CD4-positive, alpha-beta T cell treated with Interleukin-21 for 1 hour (primary cell): Measurements from ENCODE around the gene ZFP62.
A peak's percentile ranks its signal among the peaks of the same experiment; 100 is the strongest.

Experiments
- DNase-seq: peaks from one replicate; pipeline ENCODE4 v3.0.0-alpha.2; 2020

ZFP62 gene

GRCh38 chr5:180866985-180867384 is 5.9 kb upstream of the ZFP62 start:
- no peak for DNase-seq

DNA sequence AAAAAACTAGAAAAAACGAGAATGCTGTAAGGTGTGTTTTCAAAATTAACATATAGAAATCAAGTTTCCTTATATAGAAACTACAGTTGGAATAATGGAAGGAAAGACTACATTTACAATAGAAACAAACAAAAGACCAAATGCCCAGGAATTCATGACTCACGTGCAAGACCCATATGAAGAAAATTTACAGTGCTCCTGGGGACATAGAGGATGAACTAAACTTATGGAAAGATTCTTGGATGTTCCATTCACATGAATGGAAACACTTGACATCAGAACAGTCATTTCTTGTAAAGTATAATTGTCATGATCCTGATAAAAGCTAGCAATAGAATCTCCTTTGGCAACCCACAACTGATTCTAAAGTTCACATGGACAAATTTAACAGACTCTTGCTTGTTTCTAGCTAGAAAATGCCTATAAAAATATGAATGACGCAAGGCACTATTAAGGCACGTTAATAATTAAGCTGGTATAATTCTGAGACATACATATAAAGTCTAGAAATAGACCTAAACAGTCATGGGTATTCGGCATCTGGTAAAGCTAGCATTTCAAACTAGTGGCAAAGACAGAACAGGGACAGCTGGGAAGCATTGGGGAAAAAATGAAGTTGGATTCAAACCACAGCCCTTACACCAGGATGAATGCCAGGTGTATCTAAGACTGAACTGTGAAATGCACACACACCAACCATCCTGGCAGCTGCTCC is 5.1 kb upstream of the ZFP62 start:
- DNase-seq = no peak

GRCh38 chr5:180862645-180863044 is 1.6 kb upstream of the ZFP62 start:
- no peak for DNase-seq

GRCh38 chr5:180860273-180860886 is 696 bp downstream of the ZFP62 start:
- peak; percentile 74 for DNase-seq

GRCh38 chr5:180858586-180858985 is 2.5 kb downstream of the ZFP62 start:
- DNase-seq = no peak

DNA sequence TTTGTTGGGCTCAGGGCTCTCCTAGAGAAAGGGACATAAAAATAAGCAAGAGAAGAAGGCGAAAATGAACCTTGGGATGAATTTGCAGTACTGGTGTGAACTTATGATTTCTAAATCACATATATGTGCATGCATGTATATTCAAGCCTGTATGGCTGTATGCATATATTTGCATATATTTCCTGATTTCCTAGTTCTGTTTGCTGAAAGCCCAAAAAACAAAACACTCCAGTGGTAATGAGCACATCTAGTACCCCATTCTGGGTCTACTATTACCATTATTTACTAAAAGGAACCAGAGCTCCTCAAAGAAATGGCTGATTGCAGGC is 7.3 kb downstream of the ZFP62 start:
- DNase-seq = no peak

- no peak for DNase-seq
Observed at GRCh38 chr5:180853121-180853847, 7.8 kb downstream of the ZFP62 start.

GRCh38 chr5:180852495-180852894 is 8.6 kb downstream of the ZFP62 start:
- DNase-seq = no peak

- no peak for DNase-seq
Observed at GRCh38 chr5:180850434-180851078, 10.5 kb downstream of the ZFP62 start.

- DNase-seq = no peak
Observed at GRCh38 chr5:180849827-180850226, 11.2 kb downstream of the ZFP62 start.

DNA sequence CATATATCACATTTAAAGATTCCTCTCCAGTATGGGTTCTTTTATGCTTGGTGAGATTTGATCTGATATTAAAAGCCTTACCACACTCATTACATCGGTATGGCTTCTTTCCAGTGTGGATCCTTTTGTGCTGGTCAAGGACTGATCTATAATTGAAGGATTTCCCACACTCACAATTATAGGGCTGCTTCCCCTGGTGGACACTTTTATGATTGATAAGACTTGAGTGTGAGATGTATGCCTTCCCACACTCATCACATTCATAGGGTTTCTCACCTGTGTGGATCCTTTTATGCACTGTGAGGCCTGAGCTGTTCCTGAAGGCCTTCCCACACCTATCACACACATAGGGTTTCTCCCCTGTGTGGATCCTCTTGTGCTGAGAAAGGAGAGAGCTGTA is 12.2 kb downstream of the ZFP62 start:
- no peak for DNase-seq

- DNase-seq = no peak
Observed at GRCh38 chr5:180848265-180848664, 12.8 kb downstream of the ZFP62 start.

GRCh38 chr5:180847026-180847425 is 14.1 kb downstream of the ZFP62 start:
- no peak for DNase-seq

GRCh38 chr5:180844858-180845257 is 16.2 kb downstream of the ZFP62 start:
- DNase-seq = no peak

DNA sequence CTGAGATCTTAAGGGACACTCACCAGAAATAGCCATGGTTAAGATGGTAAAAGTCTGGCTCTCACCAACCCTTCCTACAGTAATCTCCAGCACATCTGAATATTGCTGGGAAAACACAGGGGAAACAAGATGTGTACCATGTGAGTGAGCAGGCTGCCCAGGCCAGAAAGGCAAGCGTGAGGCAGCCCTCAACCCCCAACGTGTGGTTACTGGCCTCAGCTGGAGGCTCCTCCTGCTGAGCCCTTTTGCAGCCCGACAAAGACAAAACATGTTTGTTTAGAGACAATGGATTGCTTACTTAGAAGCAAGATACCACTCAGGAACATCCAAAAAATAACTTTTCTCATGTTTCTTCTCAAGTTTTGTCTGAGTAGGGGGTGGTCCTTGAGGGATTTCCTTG is 16.6 kb downstream of the ZFP62 start:
- no peak for DNase-seq

DNA sequence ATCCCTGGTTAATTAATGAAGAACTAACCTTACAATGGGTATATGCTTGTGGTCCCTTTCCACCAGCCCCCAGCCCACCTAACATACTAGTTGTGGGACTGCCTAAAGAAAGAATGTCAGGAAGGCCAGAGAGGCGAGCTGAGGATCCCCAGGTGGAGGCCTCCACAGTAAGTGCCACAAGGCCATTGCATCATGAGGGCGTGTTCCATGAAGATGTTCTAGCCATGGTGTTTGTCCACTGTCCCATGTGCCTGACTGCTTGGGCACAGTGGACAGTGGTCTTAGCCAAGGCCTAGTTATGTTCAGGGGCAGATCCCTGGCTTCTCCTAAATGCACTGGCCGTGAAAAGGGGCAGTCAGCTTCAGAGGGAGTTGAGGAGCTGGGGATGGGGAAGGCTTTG is 21.1 kb downstream of the ZFP62 start:
- DNase-seq = no peak

DNA sequence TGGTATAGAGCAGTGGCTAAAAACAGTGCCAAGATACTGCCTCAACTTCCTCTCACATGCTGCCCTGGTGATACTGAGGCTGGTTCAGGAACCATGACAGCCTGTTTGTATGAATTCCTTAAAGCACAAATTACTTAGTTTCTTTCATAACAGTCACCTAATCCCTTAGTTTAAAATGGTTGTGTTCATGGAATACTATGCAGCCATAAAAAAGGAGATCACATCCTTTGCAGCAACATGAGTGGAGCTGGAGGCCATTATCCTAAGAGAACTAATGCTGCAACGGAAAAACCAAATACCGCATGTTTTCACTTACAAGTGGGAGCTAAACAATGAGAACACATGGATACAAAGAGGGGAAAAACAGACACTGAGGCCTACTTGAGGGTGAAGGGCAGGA is 21.8 kb downstream of the ZFP62 start:
- no peak for DNase-seq

GRCh38 chr5:180837478-180837877 is 23.6 kb downstream of the ZFP62 start:
- no peak for DNase-seq

- peak; percentile 44 for DNase-seq
Observed at GRCh38 chr5:180832638-180833068, 28.4 kb downstream of the ZFP62 start.

GRCh38 chr5:180831139-180832093 is 29.7 kb downstream of the ZFP62 start:
- peak; percentile 79 for DNase-seq

- DNase-seq = peak; percentile 79
Observed at GRCh38 chr5:180830253-180831138, 30.6 kb downstream of the ZFP62 start.
